ENCODE measurements around the gene ZFPM1.

Gene ZFPM1

DNA sequence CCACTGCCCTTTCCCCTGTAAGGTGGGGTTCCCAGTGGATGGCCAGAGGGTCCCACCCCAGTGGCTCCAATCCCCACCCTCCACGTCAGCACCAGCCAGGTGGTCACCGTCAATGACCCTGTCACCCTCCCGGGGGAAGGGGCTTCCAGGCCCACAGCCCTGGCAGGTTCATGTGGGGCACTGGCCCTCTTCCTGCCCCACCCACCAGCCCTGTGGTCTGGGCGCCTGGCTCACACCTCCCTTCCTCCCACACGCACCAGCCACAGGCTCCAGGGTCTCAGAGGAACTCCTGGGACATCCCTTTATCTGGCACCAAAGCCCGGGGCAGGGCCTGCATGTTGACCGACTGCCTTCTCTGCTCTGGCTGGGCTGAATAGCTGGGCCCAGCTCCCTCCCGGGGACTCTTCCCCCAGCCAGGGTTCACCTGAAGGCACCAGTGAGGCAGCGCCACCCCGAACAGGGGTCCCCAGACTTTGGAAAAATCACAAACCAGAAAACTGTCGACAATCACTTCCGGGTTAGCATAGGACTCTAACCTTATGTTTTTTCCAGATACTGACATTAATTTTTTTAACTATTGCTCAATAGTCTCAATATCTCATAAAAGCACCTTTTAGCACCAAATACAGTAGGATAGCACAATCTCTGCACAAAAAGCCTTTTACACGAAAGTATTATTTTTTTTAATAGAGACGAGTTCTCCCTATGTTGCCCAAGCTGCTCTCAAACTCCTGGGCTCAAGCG is 95.2 kb downstream of the ZFPM1 start:
- no peak for DNase-seq

DNA sequence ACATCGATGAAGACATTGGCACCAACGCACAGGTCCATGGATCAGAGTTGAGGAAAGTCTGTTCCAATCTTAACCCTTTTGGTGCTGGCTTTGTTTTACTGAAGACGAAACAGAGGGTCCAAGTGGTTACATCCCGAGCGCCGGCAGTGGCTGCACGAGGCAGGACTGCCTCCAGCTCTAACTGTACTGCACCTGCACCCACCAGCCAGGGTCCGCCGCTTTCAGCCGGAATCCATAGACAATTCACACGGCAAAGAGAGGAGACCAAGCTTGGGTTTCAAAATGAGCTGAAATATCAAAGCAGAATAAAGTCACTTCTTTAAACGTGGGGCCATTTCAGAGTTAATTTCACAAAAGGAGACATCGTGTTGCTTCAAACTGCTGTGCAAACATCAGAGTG is 95.9 kb downstream of the ZFPM1 start:
- DNase-seq, result no peak

DNA sequence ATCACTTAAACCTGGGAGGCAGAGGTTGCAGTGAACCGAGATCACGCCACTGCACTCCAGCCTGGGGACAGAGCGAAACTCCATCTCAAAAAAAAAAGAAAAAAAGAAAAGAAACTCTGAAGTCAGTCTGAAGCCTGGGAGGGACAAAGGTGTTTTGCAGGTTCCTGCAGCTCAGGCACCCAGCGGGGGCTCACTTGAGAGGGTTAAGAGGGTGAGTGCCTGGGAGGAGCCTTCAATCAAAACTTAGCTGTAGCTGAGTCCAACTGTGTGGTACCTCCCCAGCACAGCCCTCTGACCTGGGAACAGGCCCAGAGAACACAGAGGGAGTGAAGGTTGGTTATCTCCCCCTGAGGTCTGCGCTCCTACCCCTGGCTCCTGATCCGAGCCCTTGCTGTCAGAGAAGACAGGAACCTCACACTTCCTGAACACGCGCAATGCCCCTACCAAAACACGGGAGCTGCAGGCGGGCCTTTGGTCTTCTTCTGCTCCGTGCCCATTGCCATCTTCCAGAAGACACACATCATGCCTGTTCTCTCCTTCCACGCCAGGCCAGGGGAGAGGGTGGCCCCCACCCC is 96.7 kb downstream of the ZFPM1 start:
- DNase-seq, result no peak

DNA sequence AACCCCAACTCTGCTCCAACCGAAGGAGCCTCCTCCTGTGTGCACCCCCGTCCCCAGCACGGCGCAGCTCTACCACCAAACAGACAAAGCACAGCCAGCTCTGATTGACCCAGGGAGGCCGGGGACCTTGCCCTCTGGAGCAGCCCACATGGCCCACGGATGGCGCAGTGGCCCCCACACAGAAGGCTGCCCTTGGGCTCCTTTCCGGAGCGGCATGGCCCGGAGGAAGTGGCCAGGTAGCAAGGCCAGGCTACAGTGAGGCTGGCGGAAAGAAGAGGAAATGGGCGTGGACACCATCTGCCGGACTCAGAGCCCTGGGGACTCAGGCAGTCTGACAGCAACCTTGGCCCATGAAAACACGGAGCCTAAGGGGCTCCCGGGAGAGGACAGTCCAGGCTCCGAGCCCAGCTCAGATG is 97.2 kb downstream of the ZFPM1 start:
- DNase-seq, result no peak

DNA sequence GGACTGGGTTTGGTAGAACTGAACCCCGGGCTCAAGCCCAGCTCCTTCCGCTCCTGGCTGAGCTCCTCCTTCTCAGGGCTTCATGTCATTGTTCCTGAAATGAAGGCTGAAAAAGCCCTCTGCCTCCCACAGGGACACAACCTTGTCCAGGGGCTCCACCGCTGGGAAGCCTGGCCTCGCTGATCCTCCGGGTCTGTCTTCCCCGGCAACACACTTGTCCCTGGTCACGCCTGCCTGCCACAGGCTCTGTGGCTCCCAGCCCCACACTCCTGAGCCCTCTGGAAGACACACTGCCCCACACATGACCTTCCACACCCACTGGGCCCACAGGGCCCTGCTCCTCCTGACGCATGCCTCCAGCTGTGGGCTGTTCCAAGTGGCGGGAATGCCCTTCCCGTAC is 99.1 kb downstream of the ZFPM1 start:
- DNase-seq, result no peak

DNA sequence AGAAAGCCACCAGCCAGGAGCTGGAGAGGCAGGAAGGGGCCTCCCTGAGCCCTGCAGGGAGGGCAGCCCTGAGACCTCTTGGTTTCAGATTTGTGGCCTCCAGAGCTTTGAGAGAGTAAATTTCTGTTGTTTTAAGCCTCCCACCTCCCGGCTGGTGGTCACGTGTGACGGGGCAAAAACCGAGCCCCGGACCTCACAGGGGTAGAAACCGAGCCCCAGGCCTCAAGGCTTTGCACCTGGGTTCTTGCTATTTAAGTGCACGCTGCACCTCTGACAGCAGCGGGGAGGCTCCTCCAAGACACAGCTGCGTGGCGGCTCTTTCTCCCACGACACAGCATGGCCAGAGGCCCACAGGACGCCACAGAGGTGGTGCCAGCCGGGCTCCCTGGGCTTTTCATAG is 99.7 kb downstream of the ZFPM1 start:
- DNase-seq, result no peak

DNA sequence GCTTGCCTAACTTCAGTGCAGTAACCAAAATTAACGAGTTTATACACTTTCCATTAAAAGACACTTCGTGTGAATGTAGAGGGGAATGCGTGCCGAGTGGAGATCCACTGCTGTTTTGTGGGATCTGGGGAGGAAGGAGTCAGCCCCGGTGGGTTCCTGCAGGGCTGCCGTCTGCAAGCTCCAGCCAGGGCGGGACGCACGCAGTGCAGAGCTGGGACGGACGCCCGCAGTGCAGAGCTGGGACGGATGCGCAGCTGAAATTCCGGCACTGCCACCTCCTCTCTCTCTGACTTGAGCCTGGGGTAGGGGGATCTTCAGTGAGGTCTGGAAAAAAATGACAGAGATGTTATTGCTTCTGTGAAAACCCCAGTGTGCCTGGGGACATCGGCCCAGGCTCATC is 100.7 kb downstream of the ZFPM1 start:
- DNase-seq, result no peak

DNA sequence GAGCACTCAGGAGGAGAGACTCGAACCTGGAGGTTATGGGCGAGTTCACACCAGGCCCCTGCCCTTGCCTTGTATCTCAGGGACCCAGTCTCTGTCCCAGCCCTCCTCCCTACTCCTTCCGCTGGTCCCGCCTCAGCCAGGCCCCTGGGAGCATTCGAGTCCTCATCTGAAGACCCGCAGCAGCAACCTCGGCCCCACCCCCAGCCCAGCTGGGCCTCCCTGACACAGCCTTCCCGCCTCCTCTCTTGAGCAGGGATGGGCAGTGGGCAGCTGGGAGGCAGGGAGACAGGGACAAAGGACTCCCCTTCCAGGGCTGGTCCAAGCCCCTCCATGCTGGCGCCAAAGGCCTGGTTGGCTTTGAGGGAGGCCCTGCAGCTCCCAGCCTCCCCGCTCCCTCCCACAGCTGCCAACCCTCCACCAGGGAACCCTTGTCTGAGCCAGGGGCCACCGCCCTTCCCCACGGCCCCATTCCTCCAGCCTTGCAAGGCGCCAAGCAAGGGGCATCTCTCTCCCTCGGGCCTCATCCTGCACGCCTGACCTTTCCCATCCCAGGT is 101.7 kb downstream of the ZFPM1 start:
- DNase-seq, result no peak

DNA sequence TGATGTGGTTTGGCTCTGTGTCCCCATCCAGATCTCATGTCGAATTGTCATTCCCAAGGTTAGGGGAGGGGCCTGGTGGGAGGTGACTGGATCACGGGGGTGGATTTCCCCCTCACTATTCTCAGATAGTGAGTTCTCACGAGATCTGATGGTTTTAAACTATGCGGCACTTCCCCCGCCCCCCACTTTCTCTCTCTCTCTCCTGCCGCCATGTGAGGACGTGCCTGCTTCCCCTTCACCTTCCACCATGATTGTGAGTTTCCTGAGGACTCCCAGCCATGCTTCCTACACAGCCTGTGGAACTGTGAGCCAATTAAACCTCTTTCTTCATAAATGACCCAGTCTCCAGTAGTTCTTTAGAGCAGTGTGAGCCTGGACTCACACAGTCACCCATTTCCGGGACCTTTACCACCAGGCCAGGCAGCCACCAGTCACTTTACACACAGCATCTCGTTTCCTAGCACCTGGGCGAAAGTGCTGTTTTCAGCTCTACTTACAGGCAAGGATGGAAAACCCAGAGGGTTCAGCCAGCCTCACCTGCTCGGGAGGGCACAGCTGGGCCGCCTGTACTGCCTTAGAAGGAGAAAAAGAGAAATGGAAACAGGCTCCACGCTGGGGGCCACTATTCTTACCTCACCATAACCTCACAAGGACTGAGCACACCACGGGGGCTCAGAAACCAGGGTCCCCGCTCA is 103.4 kb downstream of the ZFPM1 start:
- DNase-seq, result no peak

DNA sequence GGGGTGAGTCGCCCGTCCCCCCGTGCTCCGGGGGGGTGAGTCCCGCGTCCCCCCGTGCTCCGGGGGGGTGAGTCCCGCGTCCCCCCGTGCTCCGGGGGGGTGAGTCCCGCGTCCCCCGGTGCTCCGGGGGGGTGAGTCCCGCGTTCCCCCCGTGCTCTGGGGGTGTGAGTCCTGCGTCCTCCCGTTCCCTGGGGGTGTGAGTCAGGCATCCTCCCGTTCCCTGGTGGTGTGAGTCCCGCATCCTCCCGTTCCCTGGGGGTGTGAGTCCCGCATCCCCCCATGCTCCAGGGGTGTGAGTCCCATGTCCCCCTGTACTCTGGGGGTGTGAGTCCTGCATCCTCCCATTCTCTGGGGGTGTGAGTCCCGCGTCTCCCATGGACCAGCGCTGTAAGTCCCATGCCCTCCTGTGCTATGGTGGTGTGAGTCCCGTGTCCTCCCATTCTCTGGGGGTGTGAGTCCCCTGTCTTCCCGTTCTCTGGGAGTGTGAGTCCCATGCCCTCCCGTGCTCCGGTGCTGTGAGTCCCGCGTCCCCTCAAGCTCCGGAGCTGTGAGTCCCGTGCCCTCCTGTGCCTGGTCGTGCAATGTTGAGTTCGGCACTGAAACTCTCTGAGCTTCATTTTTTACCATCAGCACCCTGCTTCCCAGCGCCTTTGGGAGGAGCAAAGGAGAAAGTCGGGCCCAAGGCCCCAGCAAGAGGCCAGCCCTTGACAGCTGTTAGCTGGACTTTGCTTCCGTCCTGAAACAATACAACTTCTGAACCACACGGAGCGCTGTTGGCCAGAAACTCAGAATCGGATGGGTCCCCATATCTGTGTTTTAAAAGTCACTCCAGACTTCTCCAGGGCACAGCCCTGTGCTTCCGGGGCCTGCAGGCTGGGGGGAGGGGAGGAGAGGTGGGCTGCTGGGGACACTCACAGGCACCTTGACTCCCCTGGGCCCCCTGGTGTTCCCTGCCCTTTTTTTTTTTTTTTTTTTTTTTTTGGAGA is 105.7 kb downstream of the ZFPM1 start:
- peak in 1 of 5 experiments; percentile 42 for DNase-seq

DNA sequence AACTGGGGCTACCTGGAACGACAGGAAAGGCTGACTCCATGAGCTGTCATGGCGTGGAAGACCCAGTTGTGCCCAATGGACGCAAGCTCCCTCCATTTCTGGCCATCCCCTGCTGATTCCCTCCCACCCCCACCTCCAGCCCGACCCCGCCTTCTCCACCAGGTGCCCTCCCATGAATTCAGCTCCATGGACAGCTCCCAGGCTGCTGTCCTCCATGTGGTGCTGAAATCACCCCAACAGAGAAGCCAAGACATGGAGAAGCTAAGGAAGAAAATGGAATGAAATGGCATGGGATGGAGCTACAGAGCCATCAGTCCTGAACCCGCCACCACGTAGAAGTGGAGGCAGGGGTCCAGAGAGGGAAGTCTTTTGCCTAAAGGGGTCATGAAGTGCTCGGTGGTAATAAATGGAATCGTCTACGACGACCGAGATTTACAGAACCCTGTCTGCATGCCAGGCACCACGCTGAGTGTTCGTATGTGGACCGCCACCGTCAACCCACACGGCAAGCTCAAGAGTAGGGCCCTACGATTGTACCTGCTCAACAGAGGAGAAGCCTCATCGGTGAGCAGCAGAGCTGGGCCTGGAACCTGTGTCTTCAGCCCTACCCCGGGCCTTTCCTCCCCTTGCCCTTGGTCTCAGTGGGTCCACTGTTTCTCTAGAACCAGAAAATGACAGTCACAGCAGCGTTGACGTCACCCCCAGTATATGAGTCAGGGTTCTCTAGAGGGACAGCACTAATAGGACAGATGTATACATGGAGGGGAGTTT is 107.8 kb downstream of the ZFPM1 start:
- peak in 1 of 5 experiments; percentile 24 for DNase-seq

DNA sequence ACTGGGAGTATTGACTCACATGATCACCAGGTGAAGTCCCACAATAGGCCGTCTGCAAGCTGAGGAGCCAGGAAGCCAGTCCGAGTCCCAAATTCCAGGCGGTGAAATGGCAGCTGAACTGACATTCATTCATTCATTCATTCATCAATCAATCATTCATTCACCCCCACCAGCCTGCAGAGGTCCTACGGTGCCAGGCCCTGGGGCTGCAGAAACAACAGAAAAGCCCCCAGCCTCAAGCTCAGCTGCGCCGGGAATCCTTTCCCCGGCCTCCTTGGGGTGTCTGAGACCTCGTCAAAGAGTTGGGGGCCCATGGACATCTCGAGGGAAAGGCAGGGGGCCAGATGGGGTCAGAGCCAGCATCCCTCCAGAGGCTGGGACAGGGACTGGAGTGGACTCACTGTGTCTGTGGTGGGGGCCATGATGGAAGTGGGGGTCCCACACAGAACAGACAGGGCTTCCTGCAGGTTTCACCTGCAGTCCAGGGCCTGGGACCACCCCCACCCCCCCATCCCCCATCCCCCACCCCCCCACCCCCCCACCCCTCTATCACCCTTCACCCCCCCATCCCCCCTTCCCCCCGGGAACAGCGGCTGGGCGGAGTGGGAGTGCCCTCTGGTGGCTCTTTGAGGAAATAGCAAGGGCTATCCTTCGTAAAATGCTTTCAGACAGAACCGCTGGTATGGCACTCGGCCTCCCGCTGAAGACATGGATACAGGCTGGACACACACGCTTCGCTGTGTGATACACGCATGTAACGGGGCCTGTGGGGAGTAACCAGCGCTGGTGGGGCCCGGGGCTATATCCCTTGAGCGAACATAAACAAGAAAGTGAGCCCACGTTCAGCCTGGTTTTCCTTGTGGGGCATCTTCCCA is 108.6 kb downstream of the ZFPM1 start:
- DNase-seq, result peak; percentile 17 to 52 (median 34)

DNA sequence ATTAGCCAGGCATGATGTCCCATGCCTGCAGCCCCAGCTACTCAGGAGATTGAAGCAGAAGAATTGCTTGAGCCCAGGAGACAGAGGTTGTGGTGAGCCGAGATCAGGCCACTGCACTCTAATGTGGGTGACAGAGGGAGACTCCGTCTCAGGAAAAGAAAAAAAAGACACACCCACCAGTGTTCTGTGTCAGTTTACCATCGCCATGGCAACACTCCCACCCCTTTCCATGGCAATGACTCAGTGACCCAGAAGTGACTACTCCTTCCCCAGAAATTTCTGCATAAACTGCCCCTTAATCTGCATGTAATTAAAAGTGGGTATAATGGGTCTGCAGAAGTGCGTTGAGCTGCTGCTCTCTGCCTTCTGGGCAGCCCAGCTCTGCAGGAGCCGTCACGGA is 113.1 kb downstream of the ZFPM1 start:
- DNase-seq, result peak in 1 of 5 experiments; percentile 65

DNA sequence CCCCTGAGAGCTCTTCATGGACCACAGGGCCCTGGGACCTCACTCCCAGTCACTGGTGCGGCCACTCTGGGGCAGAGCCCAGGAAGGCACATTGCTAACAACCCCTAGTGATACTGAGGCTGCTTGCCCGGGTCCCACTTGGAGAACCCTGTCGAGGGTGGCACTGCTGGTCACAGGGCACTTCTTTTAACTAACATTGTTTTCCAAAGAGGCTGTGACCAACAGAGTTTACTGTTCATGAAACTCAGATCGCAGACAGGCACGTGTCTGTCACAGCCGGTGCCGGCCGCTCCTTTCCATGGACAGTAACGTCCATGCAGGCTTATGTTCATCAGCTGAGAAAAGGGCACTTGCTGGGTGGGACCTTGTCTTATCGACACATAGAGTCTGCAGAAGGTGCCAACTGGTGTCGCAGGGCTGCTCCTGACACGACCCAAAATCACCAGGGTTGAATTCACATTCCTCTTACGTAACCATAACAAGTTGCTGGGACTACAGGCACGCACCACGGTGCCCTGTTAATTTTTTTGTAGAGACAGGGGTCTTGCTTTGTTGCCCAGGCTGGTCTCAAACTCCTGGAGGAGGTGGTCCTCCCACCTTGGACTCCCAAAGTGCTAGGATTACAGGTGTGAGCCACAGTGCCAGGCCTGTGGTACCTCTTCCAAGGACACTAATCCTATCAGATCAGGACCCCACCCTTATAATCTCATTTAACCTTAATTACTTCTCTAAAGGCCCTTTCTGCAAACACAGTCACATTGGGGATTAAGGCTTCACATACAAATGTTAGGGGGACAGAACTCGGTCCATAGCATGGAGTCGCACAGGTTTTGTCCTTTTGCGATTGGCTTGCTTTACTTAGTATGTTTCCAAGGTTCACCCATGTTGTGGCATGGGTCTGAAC is 115.9 kb downstream of the ZFPM1 start:
- DNase-seq, result no peak

DNA sequence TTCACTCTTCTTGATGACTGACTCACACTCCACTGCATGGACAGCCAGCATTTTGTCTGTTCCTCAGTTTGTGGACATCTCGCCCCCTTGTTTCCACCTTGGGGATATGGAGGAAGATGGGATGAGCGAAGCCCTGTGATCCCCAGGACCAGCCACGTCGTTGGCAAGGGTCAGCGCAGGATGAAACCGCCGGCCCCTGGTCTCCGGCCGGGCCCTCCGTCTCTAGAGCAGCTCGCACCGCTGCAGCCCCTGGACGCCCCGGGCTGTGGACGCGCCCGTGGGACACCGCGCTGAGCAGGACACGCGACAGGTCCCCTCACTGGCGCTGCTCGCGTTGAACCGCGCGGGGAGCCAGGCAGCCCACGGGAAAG is 116.5 kb downstream of the ZFPM1 start:
- DNase-seq, result peak in 1 of 5 experiments; percentile 28

DNA sequence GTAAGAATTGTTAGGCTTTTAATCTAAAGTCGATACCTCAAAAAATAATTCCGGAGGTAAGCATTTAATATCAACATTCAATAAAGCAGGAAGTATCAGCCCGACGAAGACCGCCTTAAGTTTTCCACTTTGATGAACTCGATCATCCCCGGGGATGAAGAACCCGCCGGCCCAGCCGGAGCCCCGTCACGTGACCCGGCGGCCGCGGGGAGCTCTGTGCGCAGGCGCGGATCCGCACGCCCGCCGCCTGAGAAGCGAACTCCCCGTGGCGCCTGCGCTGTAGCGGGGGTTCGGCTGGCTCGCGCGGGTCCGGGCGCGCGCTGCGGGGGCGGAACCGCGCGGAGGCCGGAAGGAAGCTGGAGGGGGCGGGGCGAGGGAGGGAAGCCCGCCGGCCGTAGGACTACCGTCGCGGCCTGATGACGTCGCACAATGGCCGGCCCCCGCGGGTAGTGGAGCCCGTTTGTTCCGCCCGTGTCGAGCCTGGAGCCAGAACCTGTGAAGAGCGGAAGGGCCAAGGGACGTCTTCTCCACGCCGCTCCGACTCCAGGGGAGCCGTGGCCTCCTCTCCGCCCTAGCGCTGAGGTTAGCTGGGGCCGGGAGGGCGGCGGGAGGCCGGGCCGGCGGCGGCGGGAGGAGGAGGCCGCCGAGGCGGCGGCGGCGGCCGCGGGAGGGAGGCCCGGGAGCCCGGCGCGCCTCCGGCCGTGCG is 117.1 kb downstream of the ZFPM1 start, which contains the start of gene ZC3H18:
Gene ZC3H18, plus strand, starts transcription at position 419 of the 706 bp plus-strand sequence. CDS start 6,721 bp downstream, outside the sequence.
- DNase-seq, result peak; percentile 94 to 98 (median 97)

DNA sequence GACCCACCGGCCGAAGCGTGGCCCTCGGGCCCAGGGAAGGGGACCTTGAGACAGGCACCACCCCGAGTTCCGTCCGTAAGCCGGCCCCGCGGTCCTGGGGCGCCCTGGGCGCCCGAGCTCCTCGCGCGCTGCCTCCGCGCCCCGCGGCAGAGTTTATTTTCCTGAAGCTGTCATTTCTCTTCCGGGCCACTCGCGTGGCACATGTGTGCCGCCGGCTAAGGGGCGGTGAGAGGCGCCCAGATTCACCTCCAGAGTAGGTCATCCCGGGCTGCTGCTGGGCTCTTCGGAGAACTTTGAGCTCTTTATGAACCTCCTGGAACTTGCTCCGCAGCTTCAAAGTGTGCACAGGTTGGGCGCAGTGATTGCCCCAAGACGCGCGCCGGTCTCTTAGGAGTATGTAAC is 117.6 kb downstream of the ZFPM1 start:
- DNase-seq, result peak in 4 of 5 experiments; percentile 10 to 65 (median 32)

DNA sequence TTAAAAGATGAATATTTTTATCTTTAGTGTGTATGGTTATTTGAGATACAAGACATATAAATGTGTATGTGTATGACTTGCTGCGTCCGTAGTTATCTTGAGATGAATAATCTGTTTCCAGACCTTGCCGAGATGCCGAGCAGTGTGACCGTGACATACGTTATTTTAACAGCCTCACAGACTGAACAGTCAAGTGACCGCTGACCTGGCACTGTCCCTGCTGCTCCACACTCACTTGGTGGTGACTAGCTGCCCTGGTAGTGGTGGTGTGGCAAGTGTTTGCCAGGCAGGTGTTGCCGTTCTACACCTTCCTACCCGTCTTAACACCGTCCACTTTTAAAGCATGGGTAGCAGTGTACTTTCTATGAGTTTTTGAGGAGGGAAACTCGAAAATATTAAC is 122.2 kb downstream of the ZFPM1 start:
- no peak for DNase-seq

DNA sequence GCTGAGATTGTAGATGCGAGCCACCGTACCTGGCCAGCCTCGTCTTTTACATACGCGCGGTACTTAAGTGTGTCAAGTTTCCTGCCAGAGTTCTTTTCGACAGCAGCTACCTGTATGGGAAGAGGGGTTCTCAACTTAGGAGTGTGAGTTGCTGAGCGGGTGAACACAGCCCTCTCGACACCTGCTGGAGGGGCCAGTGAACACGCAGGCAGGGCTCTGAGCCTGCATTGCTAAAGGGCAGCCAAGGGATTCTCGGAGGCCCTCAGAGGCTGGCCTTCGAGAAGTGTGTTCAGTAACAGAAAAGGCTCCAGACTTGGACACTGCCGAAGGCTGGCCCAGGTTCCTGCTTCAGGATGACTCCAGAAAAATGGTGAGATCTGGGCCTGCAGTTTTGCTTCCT is 123.2 kb downstream of the ZFPM1 start:
- no peak for DNase-seq

All from T-helper 2 cell (primary cell).